Activated CD8-positive, alpha-beta T cell treated with anti-CD3 and anti-CD28 coated beads for 36 hours (primary cell): ENCODE results near the gene KIF26B. TPM values are rescaled to one million over a fixed set of nuclear protein-coding genes. Genes with fewer than 3 reads are reported as not detected.

Source experiments
- ATAC-seq: fragments of 200-7000 bp; cut with Tn5 transposase; one replicate; pipeline ENCODE4 v1.10.0; 2021; ENCODE audit warnings: mild to moderate bottlenecking, moderate library complexity
- CTCF ChIA-PET: fragments of 350-600 bp; sonication (Branson Sonifier 250); formaldehyde crosslinking; loops from one replicate; lab custom pipeline; 2021; ENCODE audit warnings: antibody characterized with exemption; lab: Charles Lee
- POLR2A ChIA-PET: fragments of 350-600 bp; sonication (Branson Sonifier 250); formaldehyde crosslinking; loops from one replicate; lab custom pipeline; 2021; ENCODE audit warnings: antibody characterized with exemption; lab: Charles Lee
- DNase-seq: peaks from one replicate; pipeline ENCODE4 v3.0.0-alpha.2; 2020
- H3K27ac Mint-ChIP-seq: one replicate; pipeline ENCODE4 v1.8.0; 2021; ENCODE audit warnings: mild to moderate bottlenecking, mixed read lengths
- H3K27me3 Mint-ChIP-seq: one replicate; pipeline ENCODE4 v1.8.0; 2021; ENCODE audit warnings: mixed read lengths
- H3K36me3 Mint-ChIP-seq: one replicate; pipeline ENCODE4 v1.8.0; 2021; ENCODE audit warnings: low read depth, mixed read lengths
- H3K4me1 Mint-ChIP-seq: one replicate; pipeline ENCODE4 v1.8.0; 2021; ENCODE audit warnings: low read depth, mixed read lengths
- H3K4me3 Mint-ChIP-seq: one replicate; pipeline ENCODE4 v1.8.0; 2021; ENCODE audit warnings: mild to moderate bottlenecking, moderate library complexity, mixed read lengths
- H3K9me3 Mint-ChIP-seq: one replicate; pipeline ENCODE4 v1.8.0; 2021; ENCODE audit warnings: mixed read lengths
- CTCF ChIP-seq: fragments of 200-600 bp; IDR thresholded peaks from one replicate; pipeline ENCODE4 v1.8.0; 2022; ENCODE audit warnings: antibody characterized with exemption, mild to moderate bottlenecking
- intact Hi-C: fragments of 100-400 bp; cut with micrococcal nuclease; formaldehyde crosslinking; loops from one replicate; pipeline ENCODE4 v1.10.0; 2022
- total RNA-seq, 2 experiments: library from RNA; stranded (reverse); gene quantifications; one replicate each; pipeline ENCODE4 v1.2.3, GENCODE V29; 2021

Gene KIF26B
- total RNA-seq, 2 experiments from 2014 or later, result 0.16 TPM

DNA sequence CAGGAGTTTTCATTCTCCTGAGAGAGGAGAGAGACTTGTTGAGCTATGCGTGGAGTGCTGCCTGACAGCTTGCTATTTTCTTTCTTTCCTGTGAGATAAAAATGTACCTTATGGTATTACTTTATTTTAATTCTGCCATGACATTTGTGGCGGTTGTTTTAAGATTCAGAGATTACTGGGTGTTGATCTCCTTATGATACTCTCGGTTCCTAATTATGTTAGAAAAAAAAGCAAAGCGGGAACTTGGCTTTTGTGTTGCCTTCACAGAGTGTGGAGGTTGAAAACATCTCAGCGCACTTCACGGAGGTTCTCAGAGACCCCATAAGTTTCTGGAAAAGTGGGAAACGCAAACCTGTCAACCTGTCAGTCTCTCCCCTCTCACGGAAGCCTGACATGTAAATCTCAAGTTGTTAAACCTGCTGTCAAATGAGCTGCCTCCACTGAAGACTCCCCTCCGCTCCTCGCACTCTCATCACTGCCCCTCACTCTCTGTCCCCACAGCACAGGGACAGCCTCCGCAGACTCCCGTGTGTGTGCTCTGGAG lies 405.6 kb downstream of the KIF26B start:
- Mint-ChIP-seq H3K4me1 (no peaks in the 10 kb centered on the region), H3K36me3 (no peaks in the 10 kb centered on the region), H3K27me3 (no peaks in the 10 kb centered on the region), H3K9me3 (no peaks in the 10 kb centered on the region), H3K27ac (no peak overlapping the region), H3K4me3 (no peak overlapping the region)
- CTCF ChIA-PET, result no interaction called here
- POLR2A ChIA-PET, result no interaction called here
- intact Hi-C loops, result no loop called here
- DNase-seq (no peak), ATAC-seq (no peak)
- no peak for TF ChIP-seq CTCF

DNA sequence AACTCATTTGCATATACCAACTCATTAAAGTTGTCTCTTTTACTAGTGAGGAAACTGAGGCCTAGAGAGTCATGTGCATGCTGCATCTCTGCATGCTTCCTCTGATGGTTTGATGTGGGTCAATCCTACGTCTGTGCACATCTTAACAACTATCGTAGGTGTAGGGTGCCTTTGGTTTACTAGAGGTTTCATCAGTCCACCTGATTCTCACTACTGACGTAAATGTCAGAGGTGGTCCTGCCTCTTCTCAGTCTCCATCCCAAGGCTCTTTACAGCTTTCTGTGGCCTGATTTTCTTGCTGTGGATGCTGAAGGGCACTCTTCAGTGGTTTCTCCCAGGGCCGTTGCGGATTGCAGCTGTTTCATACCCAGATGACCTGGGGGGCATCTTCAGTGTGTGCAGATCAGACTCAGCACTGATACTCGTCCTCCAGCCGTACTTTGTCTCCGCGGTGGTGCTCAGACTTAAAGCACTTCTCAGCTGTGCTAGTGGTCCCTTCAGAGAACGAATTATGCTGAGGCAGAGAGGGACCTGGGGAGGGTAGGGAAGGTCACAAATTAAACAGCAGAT lies 407.0 kb downstream of the KIF26B start:
- TF ChIP-seq CTCF, result no peak
- POLR2A ChIA-PET, result no interaction called here

GRCh38 chr1:245566134-245566533 lies 411.3 kb downstream of the KIF26B start:
- Mint-ChIP-seq H3K27ac (no peak overlapping the region), H3K4me3 (no peak overlapping the region), H3K9me3 (no peaks in the 10 kb centered on the region), H3K4me1 (no peaks in the 10 kb centered on the region), H3K27me3 (no peaks in the 10 kb centered on the region), H3K36me3 (no peaks in the 10 kb centered on the region)
- ChIA-PET POLR2A (no interaction called here), CTCF (no interaction called here)
- DNase-seq (no peak), ATAC-seq (no peak)
- intact Hi-C loops, result no loop called here
- no peak for TF ChIP-seq CTCF

More for the DNA sequence above, 407.0 kb downstream of the KIF26B start:
- H3K27me3 Mint-ChIP-seq, result no peaks in the 10 kb centered on the region
- H3K9me3 Mint-ChIP-seq, result no peaks in the 10 kb centered on the region
- no peaks in the 10 kb centered on the region for H3K36me3 Mint-ChIP-seq
- no peak for DNase-seq
- CTCF ChIA-PET, result no interaction called here
- no peaks in the 10 kb centered on the region for H3K4me1 Mint-ChIP-seq
- no peak for ATAC-seq
- intact Hi-C loops, result no loop called here
- H3K4me3 Mint-ChIP-seq, result no peak overlapping the region
- no peak overlapping the region for H3K27ac Mint-ChIP-seq

- CTCF ChIA-PET, result no interaction called here
- no peak for TF ChIP-seq CTCF
- POLR2A ChIA-PET, result no interaction called here
- DNase-seq, result no peak
- H3K36me3 Mint-ChIP-seq, result no peaks in the 10 kb centered on the region
- H3K4me3 Mint-ChIP-seq, result no peak overlapping the region
- no peaks in the 10 kb centered on the region for H3K9me3 Mint-ChIP-seq
- ATAC-seq, result no peak
- no peaks in the 10 kb centered on the region for H3K27me3 Mint-ChIP-seq
- no peak overlapping the region for H3K27ac Mint-ChIP-seq
- no peaks in the 10 kb centered on the region for H3K4me1 Mint-ChIP-seq
- intact Hi-C loops, result no loop called here
Observed at GRCh38 chr1:245566952-245567351, 412.2 kb downstream of the KIF26B start.

GRCh38 chr1:245571815-245572294 lies 417.1 kb downstream of the KIF26B start:
- CTCF ChIA-PET, result interaction anchor here (0.6 kb wide), 1 partner anchor 24 kb away, joined by 3 read pairs; no protein-coding TSS in a partner anchor

More at GRCh38 chr1:245571815-245572294, 417.1 kb downstream of the KIF26B start:
- Mint-ChIP-seq H3K27me3 (no peaks in the 10 kb centered on the region), H3K27ac (no peak overlapping the region), H3K36me3 (no peaks in the 10 kb centered on the region), H3K4me3 (no peak overlapping the region), H3K9me3 (no peaks in the 10 kb centered on the region), H3K4me1 (no peaks in the 10 kb centered on the region)
- POLR2A ChIA-PET, result no interaction called here
- ATAC-seq, result no peak
- intact Hi-C loops, result no loop called here
- DNase-seq, result no peak
- TF ChIP-seq CTCF, result no peak
